Glutamatergic neuron (in vitro differentiated cells): ENCODE measurements around the gene PARM1. TPM values are rescaled to one million over a fixed set of nuclear protein-coding genes. Genes with fewer than 3 reads are reported as not detected.

ENCODE experiments used
- DNase-seq: peaks from one replicate; pipeline ENCODE4 v3.0.0; 2022
- H3K27ac Mint-ChIP-seq: one replicate; pipeline ENCODE4 v1.8.0; 2020; ENCODE audit warnings: mild to moderate bottlenecking, mixed read lengths, inconsistent platforms; ENCODE audit not compliant: unreplicated experiment
- H3K27me3 Mint-ChIP-seq: one replicate; pipeline ENCODE4 v1.8.0; 2020; ENCODE audit warnings: mild to moderate bottlenecking, moderate library complexity, mixed read lengths, inconsistent platforms; ENCODE audit not compliant: unreplicated experiment
- H3K36me3 Mint-ChIP-seq: one replicate; pipeline ENCODE4 v1.8.0; 2020; ENCODE audit warnings: mild to moderate bottlenecking, mixed read lengths, inconsistent platforms; ENCODE audit not compliant: unreplicated experiment
- H3K4me1 Mint-ChIP-seq: one replicate; pipeline ENCODE4 v1.8.0; 2020; ENCODE audit warnings: mild to moderate bottlenecking, low read depth, mixed read lengths, inconsistent platforms; ENCODE audit not compliant: unreplicated experiment
- H3K4me3 Mint-ChIP-seq: one replicate; pipeline ENCODE4 v1.8.0; 2020; ENCODE audit warnings: mild to moderate bottlenecking, mixed read lengths, inconsistent platforms; ENCODE audit not compliant: unreplicated experiment
- H3K9me3 Mint-ChIP-seq: one replicate; pipeline ENCODE4 v1.8.0; 2020; ENCODE audit warnings: mild to moderate bottlenecking, moderate library complexity, mixed read lengths, inconsistent platforms; ENCODE audit not compliant: unreplicated experiment
- total RNA-seq: library from RNA; stranded (reverse); fragmentation: NEBNext Ultra II Directional; extraction: Animal tissue kit (Norgen Biotek cat#: 25700); gene quantifications from one replicate; pipeline ENCODE4 v1.2.1, GENCODE V29; 2021; ENCODE audit not compliant: unreplicated experiment
- TF ChIP-seq, protein P1 (sequence below): fragments of 200-600 bp; sonication (generic); IDR thresholded peaks from one replicate; pipeline ENCODE4 v1.5.0; 2021; ENCODE audit not compliant: partially characterized antibody, unreplicated experiment

Gene PARM1
- total RNA-seq, 1 donor from 2014 or later: 94.3 TPM

DNA sequence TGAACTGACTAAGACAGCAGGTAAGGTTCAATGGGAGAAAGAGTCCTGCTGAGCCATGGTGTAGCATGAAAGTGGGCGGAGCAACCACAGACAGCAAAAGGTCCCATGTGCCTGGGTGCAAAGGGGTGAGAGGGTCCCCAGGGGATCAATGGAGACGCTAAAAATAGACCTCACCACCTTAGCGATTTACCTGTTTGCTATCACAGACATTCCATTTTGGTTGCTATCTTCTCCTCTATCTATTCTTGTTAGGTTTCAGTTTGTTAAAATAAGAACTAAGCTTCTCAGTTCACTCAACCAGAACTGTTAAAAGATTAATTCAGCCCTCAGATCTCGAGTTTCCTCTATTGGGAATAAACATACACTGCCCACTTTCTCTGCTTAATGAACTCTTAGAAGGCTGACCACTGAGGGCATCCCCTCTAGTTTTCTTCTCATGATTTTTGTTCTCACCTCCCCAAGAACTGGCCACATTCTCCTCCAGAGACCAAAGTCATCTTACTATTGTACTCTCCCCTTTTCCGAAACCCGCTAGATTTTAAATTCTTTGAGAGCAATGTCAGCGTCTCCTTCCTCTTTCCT lies 136.7 kb downstream of the PARM1 start:
- H3K4me1 Mint-ChIP-seq: peaks cover 4% of the 10 kb centered on the region
- H3K27ac Mint-ChIP-seq: no peak overlapping the region
- no peak overlapping the region for H3K4me3 Mint-ChIP-seq
- H3K36me3 Mint-ChIP-seq: no peaks in the 10 kb centered on the region
- no peak for DNase-seq
- TF ChIP-seq, protein P1, sequence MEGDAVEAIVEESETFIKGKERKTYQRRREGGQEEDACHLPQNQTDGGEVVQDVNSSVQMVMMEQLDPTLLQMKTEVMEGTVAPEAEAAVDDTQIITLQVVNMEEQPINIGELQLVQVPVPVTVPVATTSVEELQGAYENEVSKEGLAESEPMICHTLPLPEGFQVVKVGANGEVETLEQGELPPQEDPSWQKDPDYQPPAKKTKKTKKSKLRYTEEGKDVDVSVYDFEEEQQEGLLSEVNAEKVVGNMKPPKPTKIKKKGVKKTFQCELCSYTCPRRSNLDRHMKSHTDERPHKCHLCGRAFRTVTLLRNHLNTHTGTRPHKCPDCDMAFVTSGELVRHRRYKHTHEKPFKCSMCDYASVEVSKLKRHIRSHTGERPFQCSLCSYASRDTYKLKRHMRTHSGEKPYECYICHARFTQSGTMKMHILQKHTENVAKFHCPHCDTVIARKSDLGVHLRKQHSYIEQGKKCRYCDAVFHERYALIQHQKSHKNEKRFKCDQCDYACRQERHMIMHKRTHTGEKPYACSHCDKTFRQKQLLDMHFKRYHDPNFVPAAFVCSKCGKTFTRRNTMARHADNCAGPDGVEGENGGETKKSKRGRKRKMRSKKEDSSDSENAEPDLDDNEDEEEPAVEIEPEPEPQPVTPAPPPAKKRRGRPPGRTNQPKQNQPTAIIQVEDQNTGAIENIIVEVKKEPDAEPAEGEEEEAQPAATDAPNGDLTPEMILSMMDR: no peak
- H3K9me3 Mint-ChIP-seq: no peaks in the 10 kb centered on the region
- no peaks in the 10 kb centered on the region for H3K27me3 Mint-ChIP-seq

DNA sequence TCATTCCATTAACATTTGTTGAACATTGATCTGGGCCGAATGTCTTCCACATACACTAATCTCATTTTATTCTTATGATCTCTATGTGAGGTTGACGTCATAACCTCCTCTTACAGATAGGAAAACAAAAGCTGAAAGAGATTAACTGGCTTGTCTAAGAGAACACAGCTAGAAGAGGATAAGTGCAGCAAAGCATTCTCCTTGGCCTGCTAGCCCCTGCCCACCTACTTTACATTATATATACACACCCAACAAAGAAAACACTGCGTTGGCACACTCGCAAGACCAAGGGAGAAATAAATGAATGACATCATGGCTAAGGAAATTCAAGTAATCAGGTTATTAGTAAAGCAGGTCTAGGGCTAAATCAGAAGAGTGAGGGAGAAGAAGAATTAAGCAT lies 138.4 kb downstream of the PARM1 start:
- TF ChIP-seq, protein P1: no peak
- Mint-ChIP-seq H3K9me3 (no peaks in the 10 kb centered on the region), H3K27ac (no peak overlapping the region), H3K4me1 (peaks cover 4% of the 10 kb centered on the region), H3K27me3 (peaks cover 4% of the 10 kb centered on the region), H3K36me3 (no peaks in the 10 kb centered on the region), H3K4me3 (no peak overlapping the region)
- DNase-seq: no peak

DNA sequence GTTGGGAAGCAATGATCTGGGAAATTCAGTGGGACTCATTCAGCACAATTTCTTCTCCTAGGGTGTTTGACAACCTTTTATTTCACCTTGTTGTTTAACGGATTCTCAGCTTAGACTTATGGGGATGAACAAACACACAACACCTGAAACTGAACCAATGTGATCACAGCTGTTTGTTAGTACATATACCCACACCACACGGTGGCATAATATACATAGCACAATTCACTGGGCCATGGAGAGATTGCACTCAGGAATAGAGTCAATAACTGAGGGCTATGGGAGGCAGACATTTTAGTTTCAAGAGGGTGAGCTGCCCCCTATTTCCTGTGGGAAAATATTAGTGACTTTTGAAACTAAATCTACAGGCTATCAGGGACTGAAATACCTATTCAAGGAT lies 148.0 kb downstream of the PARM1 start:
- Mint-ChIP-seq H3K36me3 (no peaks in the 10 kb centered on the region), H3K9me3 (no peaks in the 10 kb centered on the region), H3K27me3 (peaks cover 3% of the 10 kb centered on the region), H3K4me1 (no peaks in the 10 kb centered on the region), H3K27ac (no peak overlapping the region), H3K4me3 (no peak overlapping the region)
- TF ChIP-seq, protein P1: no peak
- no peak for DNase-seq

DNA sequence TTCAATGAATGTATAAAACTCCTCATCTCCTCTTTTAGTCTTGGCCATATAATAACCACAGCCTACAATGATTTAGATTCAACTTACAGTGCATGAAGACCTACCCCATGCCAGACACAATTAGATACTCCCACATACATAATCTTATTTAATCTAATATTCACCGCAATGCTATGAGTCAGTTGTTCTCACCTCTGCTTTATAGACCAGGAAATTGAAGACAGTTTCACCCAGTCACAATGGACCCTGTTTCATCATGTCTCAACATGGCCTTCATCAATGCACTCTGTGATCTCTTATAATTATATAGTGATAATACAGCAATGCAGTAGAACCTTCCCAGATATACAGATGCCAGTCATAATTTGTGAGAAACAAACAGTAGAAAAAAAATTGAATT lies 148.6 kb downstream of the PARM1 start:
- Mint-ChIP-seq H3K9me3 (peaks cover 3% of the 10 kb centered on the region), H3K4me3 (no peak overlapping the region), H3K4me1 (no peaks in the 10 kb centered on the region), H3K27ac (no peak overlapping the region), H3K27me3 (peaks cover 3% of the 10 kb centered on the region), H3K36me3 (no peaks in the 10 kb centered on the region)
- no peak for DNase-seq
- TF ChIP-seq, protein P1: no peak

DNA sequence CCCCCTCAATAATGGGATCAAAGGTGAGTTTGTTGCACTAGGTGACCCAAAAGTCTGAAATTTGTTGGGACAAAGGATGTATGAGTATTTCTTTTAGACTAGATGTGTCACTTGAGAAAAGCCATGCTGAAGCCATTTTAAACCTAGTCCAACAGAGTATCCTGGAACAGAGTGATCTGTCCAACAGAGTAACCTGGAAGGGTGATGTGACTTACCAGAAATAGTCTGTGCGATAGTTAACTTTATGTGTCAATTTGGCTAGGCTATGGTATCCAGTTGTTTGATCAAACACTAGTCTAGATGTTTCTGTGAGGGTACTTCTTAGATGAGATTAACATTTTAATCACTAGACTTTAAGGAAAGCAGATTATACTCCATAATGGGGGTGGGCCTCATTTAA lies 154.5 kb downstream of the PARM1 start:
- H3K27me3 Mint-ChIP-seq: peaks cover 3% of the 10 kb centered on the region
- TF ChIP-seq, protein P1: no peak
- no peak for DNase-seq
- no peak overlapping the region for H3K4me3 Mint-ChIP-seq
- H3K36me3 Mint-ChIP-seq: no peaks in the 10 kb centered on the region
- H3K27ac Mint-ChIP-seq: no peak overlapping the region
- H3K9me3 Mint-ChIP-seq: peaks cover 3% of the 10 kb centered on the region
- H3K4me1 Mint-ChIP-seq: no peaks in the 10 kb centered on the region
